GM19025 (cell line): ENCODE results near the gene MBOAT1.
"Not testable (repeated sequence)": the region's sequence is repeated elsewhere in the genome, so short reads cannot be mapped to it uniquely, and the experiment has no call there.

Source experiments
- ATAC-seq: cut with Tn5 transposase; IDR thresholded peaks from one replicate; pipeline ENCODE4 v1.9.1; 2021; ENCODE audit warnings: mild to moderate bottlenecking, low read depth, moderate library complexity; ENCODE audit not compliant: unreplicated experiment

Gene MBOAT1

GRCh38 chr6:20212392-20213111 lies at the start of gene MBOAT1:
MBOAT1 (minus strand) TSS chr6:20212469; CDS start chr6:20212234, 235 bp downstream.
- ATAC-seq, result peak; percentile 88

- no peak for ATAC-seq
Observed at GRCh38 chr6:20261685-20262084, 49.4 kb upstream of the MBOAT1 start.

- no peak for ATAC-seq
Observed at GRCh38 chr6:20260360-20260759, 48.1 kb upstream of the MBOAT1 start.

- no peak for ATAC-seq
Observed at GRCh38 chr6:20259316-20260049, 47.2 kb upstream of the MBOAT1 start.

GRCh38 chr6:20255428-20255827 lies 43.2 kb upstream of the MBOAT1 start:
- ATAC-seq, result no peak

GRCh38 chr6:20254295-20254694 lies 42.0 kb upstream of the MBOAT1 start:
- ATAC-seq, result no peak

- no peak for ATAC-seq
Observed at GRCh38 chr6:20253021-20253420, 40.8 kb upstream of the MBOAT1 start.

GRCh38 chr6:20252311-20252710 lies 40.0 kb upstream of the MBOAT1 start:
- no peak for ATAC-seq

- no peak for ATAC-seq
Observed at GRCh38 chr6:20251525-20251924, 39.3 kb upstream of the MBOAT1 start.

- no peak for ATAC-seq
Observed at GRCh38 chr6:20246125-20246524, 33.9 kb upstream of the MBOAT1 start.

GRCh38 chr6:20244807-20245681 lies 32.8 kb upstream of the MBOAT1 start:
- not testable (repeated sequence) for ATAC-seq

- ATAC-seq, result no peak
Observed at GRCh38 chr6:20243288-20243687, 31.0 kb upstream of the MBOAT1 start.

- no peak for ATAC-seq
Observed at GRCh38 chr6:20242397-20242796, 30.1 kb upstream of the MBOAT1 start.

GRCh38 chr6:20241102-20241501 lies 28.8 kb upstream of the MBOAT1 start:
- no peak for ATAC-seq

GRCh38 chr6:20238688-20239587 lies 26.7 kb upstream of the MBOAT1 start:
- ATAC-seq, result no peak

- no peak for ATAC-seq
Observed at GRCh38 chr6:20237677-20238460, 25.6 kb upstream of the MBOAT1 start.

GRCh38 chr6:20236909-20237600 lies 24.8 kb upstream of the MBOAT1 start:
- no peak for ATAC-seq

- no peak for ATAC-seq
Observed at GRCh38 chr6:20236344-20236743, 24.1 kb upstream of the MBOAT1 start.

GRCh38 chr6:20235041-20235440 lies 22.8 kb upstream of the MBOAT1 start:
- no peak for ATAC-seq
